Endothelial cell of umbilical vein (primary cell): ENCODE measurements around the gene NEMP1. TPM values are rescaled to one million over a fixed set of nuclear protein-coding genes. Genes with fewer than 3 reads are reported as not detected.

ENCODE experiments used
- BruUV-seq: library from RNA; stranded (reverse); fragments of 400-500 nt; replicated peaks from 2 replicates; lab custom pipeline; 2021; lab: Mats Ljungman, UMichigan
- CTCF ChIA-PET: fragments of 300-600, 350-600 bp; sonication (Branson Sonifier 250); formaldehyde crosslinking; loops from one replicate; lab custom pipeline; 2021; ENCODE audit warnings: antibody characterized with exemption, inconsistent platforms; lab: Charles Lee
- POLR2A ChIA-PET: fragments of 300-600, 350-600 bp; sonication (Branson Sonifier 250); formaldehyde crosslinking; loops from one replicate; lab custom pipeline; 2021; ENCODE audit warnings: antibody characterized with exemption, inconsistent platforms; lab: Charles Lee
- DNase-seq: peaks from one replicate; pipeline ENCODE4 v3.0.0-alpha.2; 2011; ENCODE audit warnings: low read depth, low spot score
- FAIRE-seq: peaks from 2 replicates; lab custom pipeline; 2011; peaks lifted over from hg19 to GRCh38; lab: Jason Lieb, UNC
- H2AFZ ChIP-seq: 2 replicates; pipeline ENCODE4 v1.6.0; 2012; ENCODE audit warnings: low read depth, low read length, control low read depth, inconsistent platforms
- H3K27ac ChIP-seq: 2 replicates; pipeline ENCODE4 v1.5.1; 2011; ENCODE audit warnings: low read depth, mild to moderate bottlenecking, control low read depth, low read length, moderate library complexity; ENCODE audit not compliant: insufficient read depth
- H3K27me3 ChIP-seq, 2 experiments: 2 replicates each; pipeline versions ENCODE4 v1.6.0 to v1.6.1; 2011; ENCODE audit warnings: low read length in 2 of 2, mixed read lengths in 1 of 2; ENCODE audit not compliant: control insufficient read depth in 2 of 2, insufficient read depth in 2 of 2
- H3K36me3 ChIP-seq, 2 experiments: 2 replicates in 1 of 2; 3 replicates in 1 of 2; pipeline ENCODE4 v1.5.1; 2011; ENCODE audit warnings: low read length in 2 of 2, mild to moderate bottlenecking in 1 of 2, moderate library complexity in 1 of 2; ENCODE audit not compliant: control insufficient read depth in 2 of 2, insufficient read depth in 2 of 2; ENCODE audit errors: extremely low read depth in 1 of 2
- H3K4me1 ChIP-seq: 3 replicates; pipeline ENCODE4 v1.5.1; 2011; ENCODE audit warnings: mild to moderate bottlenecking, low read length; ENCODE audit not compliant: control insufficient read depth, insufficient read depth; ENCODE audit errors: extremely low read depth
- H3K4me2 ChIP-seq: 2 replicates; pipeline ENCODE4 v1.6.1; 2011; ENCODE audit warnings: low read length, control low read depth, mixed read lengths; ENCODE audit not compliant: insufficient read depth
- H3K4me3 ChIP-seq, 3 experiments: fragments of 200-600 bp in 1 of 3; sonication (generic), shearing (Covaris generic) in 1 of 3; replicated peaks in 1 of 3; 2 replicates each; pipeline ENCODE4 v1.5.1; 2011 to 2016; ENCODE audit warnings: control low read depth in 3 of 3, low read length in 3 of 3, mild to moderate bottlenecking in 2 of 3, inconsistent platforms in 1 of 3, low read depth in 1 of 3, moderate library complexity in 1 of 3; ENCODE audit not compliant: insufficient read depth in 1 of 3
- H3K79me2 ChIP-seq: 2 replicates; pipeline ENCODE4 v1.6.0; 2012; ENCODE audit warnings: low read length, inconsistent platforms; ENCODE audit not compliant: control insufficient read depth, insufficient read depth
- H3K9ac ChIP-seq: replicated peaks from 2 replicates; pipeline ENCODE3; 2011; ENCODE audit warnings: low read length, control low read depth; ENCODE audit not compliant: insufficient read depth; ENCODE audit errors: extremely low read depth
- H3K9me1 ChIP-seq: replicated peaks from 3 replicates; pipeline ENCODE4 v1.6.0; 2011; ENCODE audit warnings: mild to moderate bottlenecking, low read length; ENCODE audit not compliant: control insufficient read depth, insufficient read depth; ENCODE audit errors: extremely low read depth
- H3K9me3 ChIP-seq: replicated peaks from 2 replicates; pipeline ENCODE4 v1.5.1; 2012; ENCODE audit warnings: low read length, inconsistent platforms; ENCODE audit not compliant: control insufficient read depth, insufficient read depth
- H4K20me1 ChIP-seq: replicated peaks from 2 replicates; pipeline ENCODE3; 2011; ENCODE audit warnings: mild to moderate bottlenecking, low read length; ENCODE audit not compliant: control insufficient read depth, insufficient read depth; ENCODE audit errors: extremely low read depth
- CTCF ChIP-seq, 2 donors: IDR thresholded peaks; 1 replicate in 1 of 2; 2 replicates in 1 of 2; pipeline ENCODE4 v1.5.1; 2011; ENCODE audit warnings: low read length in 2 of 2, mild to moderate bottlenecking in 2 of 2, moderate library complexity in 2 of 2, control low read depth in 1 of 2, inconsistent platforms in 1 of 2, low read depth in 1 of 2; ENCODE audit not compliant: insufficient read depth in 1 of 2; ENCODE audit errors: extremely low read depth in 1 of 2
- EZH2 ChIP-seq: IDR thresholded peaks from 2 replicates; pipeline ENCODE4 v1.6.1; 2012; ENCODE audit warnings: borderline replicate concordance, low read depth, mild to moderate bottlenecking, moderate library complexity, low read length, inconsistent platforms; ENCODE audit not compliant: severe bottlenecking
- FOS ChIP-seq: IDR thresholded peaks from 2 replicates; pipeline ENCODE4 v1.6.1; 2011; ENCODE audit warnings: mild to moderate bottlenecking, low read length, moderate library complexity, borderline replicate concordance; ENCODE audit not compliant: insufficient read depth
- GATA2 ChIP-seq: IDR thresholded peaks from 2 replicates; pipeline ENCODE4 v1.7.0; 2011; ENCODE audit warnings: low read depth, mild to moderate bottlenecking, moderate library complexity, mixed read lengths, low read length; ENCODE audit not compliant: insufficient read length, insufficient read depth
- JUN ChIP-seq: IDR thresholded peaks from 2 replicates; pipeline ENCODE4 v1.6.1; 2011; ENCODE audit warnings: borderline replicate concordance, low read depth; ENCODE audit not compliant: insufficient read length, insufficient read depth
- MAX ChIP-seq: IDR thresholded peaks from 2 replicates; pipeline ENCODE4 v1.6.1; 2011; ENCODE audit not compliant: insufficient read depth, insufficient read length
- MYC ChIP-seq: IDR thresholded peaks from one replicate; pipeline ENCODE4 v1.6.1; 2011; ENCODE audit warnings: mild to moderate bottlenecking, low read depth, low read length
- POLR2A ChIP-seq: IDR thresholded peaks from 2 replicates; pipeline ENCODE4 v1.6.1; 2012; ENCODE audit warnings: low read depth, mild to moderate bottlenecking, control low read depth, low read length
- POLR2AphosphoS5 ChIP-seq: IDR thresholded peaks from 2 replicates; pipeline ENCODE4 v1.6.1; 2012; ENCODE audit warnings: low read depth, mild to moderate bottlenecking, control low read depth, low read length, moderate library complexity; ENCODE audit not compliant: insufficient read depth
- dilution Hi-C: fragments of 300-500 bp; cut with MboI; formaldehyde crosslinking; loops from one replicate; pipeline ENCODE4 v1.15.0; 2019; ENCODE audit warnings: low sequenced_read_pairs; ENCODE audit not compliant: extremely low pct_ligation_motif_present
- intact Hi-C: fragments of 100-400 bp; cut with micrococcal nuclease; formaldehyde crosslinking; loops from one replicate; pipeline ENCODE4 v1.10.0; 2022
- polyA plus RNA-seq, 4 experiments: library from polyadenylated mRNA; depleted of rRNA in 3 of 4; stranded (reverse) in 3 of 4; unstranded in 1 of 4; fragments of >200 nt; gene quantifications; 2 replicates each; pipeline versions ENCODE4 v1.2.1 to v1.2.3, GENCODE V29; 2011 to 2012; ENCODE audit warnings: missing spikeins in 1 of 4
- total RNA-seq: library from RNA; stranded (reverse); gene quantifications from 2 replicates; pipeline ENCODE4 v1.2.3, GENCODE V29; 2021

The NEMP1 gene
- total and polyA plus RNA-seq, 2 donors (not counting 3 experiments of a cell fraction or from before 2014, with no cell fraction given): 10.8 to 21.5 TPM

GRCh38 chr12:57097554-57097835, 18.9 kb upstream of the NEMP1 start:
- H3K9ac ChIP-seq: no peak overlapping the region
- no TSS peak for BruUV-seq
- no peak overlapping the region for H3K4me2 ChIP-seq
- DNase-seq: no peak
- H3K9me1 ChIP-seq: no peaks in the 10 kb centered on the region
- dilution Hi-C loops (no loop called here), intact Hi-C loops (no loop called here)
- no peak for FAIRE-seq
- H3K4me1 ChIP-seq: peaks cover 8% of the 10 kb centered on the region
- TF ChIP-seq MYC: no peak
- TF ChIP-seq CTCF (IDR thresholded peaks at IDR 0.05; ENCODE audit: extremely low read depth in 1 of 2, insufficient read depth in 1 of 2, low read depth in 1 of 2, low read length in 2 of 2): no peak
- no peak for TF ChIP-seq GATA2
- no peak for TF ChIP-seq FOS
- TF ChIP-seq JUN: no peak
- TF ChIP-seq EZH2: no peak
- TF ChIP-seq POLR2A: no peak
- no peak for TF ChIP-seq POLR2AphosphoS5
- TF ChIP-seq MAX: no peak
- H3K9me3 ChIP-seq: no peaks in the 10 kb centered on the region
- H3K79me2 ChIP-seq: no peaks in the 10 kb centered on the region
- ChIA-PET POLR2A (interaction anchor here (2.2 kb wide), 1 partner anchor 14 kb away, joined by 9 read pairs; the partner anchor contains the start of gene STAT6), CTCF (interaction anchor here (1.5 to 14.4 kb wide), 3 partner anchors 14 to 30 kb away, joined by 3 to 158 read pairs (median 15); partner anchors contain the start of genes LRP1 and STAT6)
- peaks cover 4 to 43% of the 10 kb centered on the region in 2 experiments for H3K36me3 ChIP-seq
- H3K4me3 ChIP-seq: no peak overlapping the region
- H4K20me1 ChIP-seq: no peaks in the 10 kb centered on the region
- H3K27ac ChIP-seq: no peak overlapping the region
- no peak overlapping the region for H2AFZ ChIP-seq
- no peaks in the 10 kb centered on the region for H3K27me3 ChIP-seq
